Measurements from ENCODE around the gene ACVR1C. TPM values are rescaled to one million over a fixed set of nuclear protein-coding genes. Genes with fewer than 3 reads are reported as not detected.
"Not testable (repeated sequence)": the region's sequence is repeated elsewhere in the genome, so short reads cannot be mapped to it uniquely, and the experiment has no call there.

Gene ACVR1C
- total RNA-seq, 1 donor from 2014 or later = 6.6 TPM

GRCh38 chr2:157523270-157524247 is 105.1 kb downstream of the ACVR1C start:
- DNase-seq (ENCODE audit: extremely low spot score in 2 of 2) = no peak
- no peak overlapping the region for H3K4me3 ChIP-seq
- H3K4me1 ChIP-seq = no peaks in the 10 kb centered on the region
- H3K9me3 ChIP-seq = no peaks in the 10 kb centered on the region
- H3K27ac ChIP-seq = no peak overlapping the region
- H3K27me3 ChIP-seq = no peaks in the 10 kb centered on the region
- no peaks in the 10 kb centered on the region for H3K36me3 ChIP-seq
- intact Hi-C loops (cut with DNase I) = no loop called here
- no peak for TF ChIP-seq CTCF (IDR thresholded peaks at IDR 0.05)
- TF ChIP-seq POLR2A (IDR thresholded peaks at IDR 0.05) = no peak
- no peak for TF ChIP-seq POLR2AphosphoS5 (IDR thresholded peaks at IDR 0.05; ENCODE audit: insufficient read depth in 1 of 2, low read depth in 1 of 2)

GRCh38 chr2:157514966-157515365 is 113.7 kb downstream of the ACVR1C start:
- H3K9me3 ChIP-seq; intact Hi-C loops (cut with DNase I); H3K27ac ChIP-seq; H3K27me3 ChIP-seq; H3K36me3 ChIP-seq; DNase-seq (ENCODE audit: extremely low spot score in 2 of 2); H3K4me1 ChIP-seq; H3K4me3 ChIP-seq: not testable (repeated sequence)

GRCh38 chr2:157509744-157510143 is 118.9 kb downstream of the ACVR1C start:
- no peak for DNase-seq (ENCODE audit: extremely low spot score in 2 of 2)
- no peaks in the 10 kb centered on the region for H3K4me1 ChIP-seq
- intact Hi-C loops (cut with DNase I) = no loop called here
- TF ChIP-seq POLR2A (IDR thresholded peaks at IDR 0.05) (no peak), CTCF (IDR thresholded peaks at IDR 0.05) (no peak), POLR2AphosphoS5 (IDR thresholded peaks at IDR 0.05; ENCODE audit: insufficient read depth in 1 of 2, low read depth in 1 of 2) (no peak)
- no peaks in the 10 kb centered on the region for H3K36me3 ChIP-seq
- no peaks in the 10 kb centered on the region for H3K9me3 ChIP-seq
- H3K27ac ChIP-seq = no peak overlapping the region
- H3K27me3 ChIP-seq = no peaks in the 10 kb centered on the region
- H3K4me3 ChIP-seq = no peak overlapping the region

- TF ChIP-seq CTCF (IDR thresholded peaks at IDR 0.05) (no peak), POLR2A (IDR thresholded peaks at IDR 0.05) (no peak)
- intact Hi-C loops (cut with DNase I) = no loop called here
These were observed 120.0 kb downstream of the ACVR1C start for GRCh38 chr2:157508676-157509075.

GRCh38 chr2:157506586-157506985 is 122.1 kb downstream of the ACVR1C start:
- Histone ChIP-seq H3K4me1 (no peaks in the 10 kb centered on the region), H3K27me3 (no peaks in the 10 kb centered on the region), H3K9me3 (no peaks in the 10 kb centered on the region), H3K27ac (no peak overlapping the region), H3K4me3 (no peak overlapping the region), H3K36me3 (no peaks in the 10 kb centered on the region)
- intact Hi-C loops (cut with DNase I) = no loop called here
- TF ChIP-seq CTCF (IDR thresholded peaks at IDR 0.05) = no peak
- TF ChIP-seq POLR2AphosphoS5 (IDR thresholded peaks at IDR 0.05; ENCODE audit: insufficient read depth in 1 of 2, low read depth in 1 of 2) = no peak
- no peak for TF ChIP-seq POLR2A (IDR thresholded peaks at IDR 0.05)
- DNase-seq (ENCODE audit: extremely low spot score in 2 of 2) = no peak

More at GRCh38 chr2:157508676-157509075, 120.0 kb downstream of the ACVR1C start:
- Histone ChIP-seq H3K4me3 (no peak overlapping the region), H3K36me3 (no peaks in the 10 kb centered on the region), H3K9me3 (no peaks in the 10 kb centered on the region), H3K27ac (no peak overlapping the region), H3K4me1 (no peaks in the 10 kb centered on the region), H3K27me3 (no peaks in the 10 kb centered on the region)
- DNase-seq (ENCODE audit: extremely low spot score in 2 of 2) = no peak
